ENCODE measurements around the gene RTBDN. TPM values are rescaled to one million over a fixed set of nuclear protein-coding genes. Genes with fewer than 3 reads are reported as not detected.

RTBDN gene
- total RNA-seq, 1 experiment from 2014 or later: 0.21 TPM

DNA sequence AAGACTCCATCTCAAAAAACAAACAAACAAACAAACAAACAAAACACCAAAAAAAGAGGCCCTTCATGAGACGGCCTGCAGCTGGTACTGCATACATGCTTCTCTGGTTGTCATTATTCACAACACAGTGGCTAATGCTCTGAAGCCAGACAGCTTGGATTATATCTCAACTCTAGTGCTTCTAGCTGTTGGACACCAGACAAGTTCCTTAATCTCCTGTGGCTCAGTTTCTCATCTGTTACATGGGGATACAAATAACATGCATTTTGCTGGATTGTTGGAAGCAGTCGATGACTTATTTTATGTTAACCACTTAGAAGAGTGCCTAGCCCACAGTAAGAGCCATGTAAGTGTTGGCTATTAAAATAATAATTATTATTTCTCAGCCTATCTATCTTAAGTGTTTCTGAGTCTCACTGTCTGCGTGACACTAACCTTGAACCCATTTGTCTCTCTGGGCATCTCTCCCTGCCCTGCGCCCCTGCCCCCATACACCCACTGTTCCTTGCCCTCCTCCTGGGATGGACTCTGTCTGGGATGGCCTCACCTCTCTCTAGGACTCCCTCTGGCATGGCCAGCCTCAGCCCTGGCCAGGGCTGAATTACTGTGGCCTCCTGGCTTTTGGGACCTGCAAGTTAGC lies 46.2 kb downstream of the RTBDN start:
- no peak for DNase-seq (ENCODE audit: low read depth, low spot score)
- in situ Hi-C loops (cut with HindIII; ENCODE audit: low pct_unique_long_range_greater_than_20kb, low sequenced_read_pairs): no loop called here

DNA sequence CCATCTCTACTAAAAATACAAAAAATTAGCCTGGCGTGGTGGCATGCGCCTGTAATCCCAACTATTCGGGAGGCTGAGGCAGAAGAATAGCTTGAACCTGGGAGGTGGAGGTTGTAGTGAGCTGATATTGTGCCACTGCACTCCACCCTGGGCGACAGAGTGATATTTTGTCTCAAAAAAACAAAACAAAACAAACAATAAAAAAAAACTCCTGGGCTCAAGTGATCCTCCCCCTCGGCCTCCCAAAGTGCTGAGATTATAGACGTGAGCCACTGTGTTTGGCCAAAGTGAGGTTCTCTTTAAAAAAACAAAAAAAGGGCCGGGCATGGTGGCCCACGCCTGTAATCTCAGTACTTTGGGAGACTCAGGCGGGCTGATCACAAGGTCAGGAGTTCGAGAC lies 46.9 kb downstream of the RTBDN start:
- DNase-seq (ENCODE audit: low read depth, low spot score): no peak
- in situ Hi-C loops (cut with HindIII; ENCODE audit: low pct_unique_long_range_greater_than_20kb, low sequenced_read_pairs): no loop called here

GRCh38 chr19:12786952-12787351 lies 47.4 kb downstream of the RTBDN start:
- DNase-seq (ENCODE audit: low read depth, low spot score): no peak
- in situ Hi-C loops (cut with HindIII; ENCODE audit: low pct_unique_long_range_greater_than_20kb, low sequenced_read_pairs): no loop called here

GRCh38 chr19:12786141-12786870 lies 48.1 kb downstream of the RTBDN start:
- in situ Hi-C loops (cut with HindIII; ENCODE audit: low pct_unique_long_range_greater_than_20kb, low sequenced_read_pairs): no loop called here
- no peak for DNase-seq (ENCODE audit: low read depth, low spot score)

DNA sequence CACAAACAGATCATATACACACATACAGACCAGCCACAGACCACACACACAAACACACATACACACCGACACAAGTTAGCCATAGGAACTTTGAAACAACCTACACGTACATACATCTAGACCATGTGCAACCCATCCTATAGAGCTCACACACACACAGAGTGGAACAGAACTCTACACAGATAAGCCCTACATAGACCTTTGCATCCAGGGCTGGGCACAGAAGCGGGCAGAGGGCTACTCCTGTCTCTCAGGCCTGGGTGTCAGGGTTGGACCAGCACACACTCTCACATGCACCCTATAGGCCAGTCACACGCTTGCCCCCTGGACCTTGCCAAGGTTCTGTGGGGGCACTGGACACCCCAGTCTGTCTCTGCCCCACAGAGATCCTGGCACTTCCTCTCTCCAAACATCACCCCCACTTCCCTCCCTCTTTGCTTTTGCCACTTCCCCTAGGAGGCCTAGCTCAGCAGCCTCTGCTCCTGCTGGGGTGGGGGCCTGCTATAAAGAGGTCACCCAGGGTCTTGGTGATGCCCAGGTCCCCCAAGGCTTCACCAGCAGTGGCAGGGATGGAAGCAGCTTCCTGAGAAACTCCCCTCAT lies 48.8 kb downstream of the RTBDN start:
- in situ Hi-C loops (cut with HindIII; ENCODE audit: low pct_unique_long_range_greater_than_20kb, low sequenced_read_pairs): no loop called here
- DNase-seq (ENCODE audit: low read depth, low spot score): no peak

GRCh38 chr19:12784871-12785430 lies 49.4 kb downstream of the RTBDN start:
- no peak for DNase-seq (ENCODE audit: low read depth, low spot score)
- in situ Hi-C loops (cut with HindIII; ENCODE audit: low pct_unique_long_range_greater_than_20kb, low sequenced_read_pairs): no loop called here

DNA sequence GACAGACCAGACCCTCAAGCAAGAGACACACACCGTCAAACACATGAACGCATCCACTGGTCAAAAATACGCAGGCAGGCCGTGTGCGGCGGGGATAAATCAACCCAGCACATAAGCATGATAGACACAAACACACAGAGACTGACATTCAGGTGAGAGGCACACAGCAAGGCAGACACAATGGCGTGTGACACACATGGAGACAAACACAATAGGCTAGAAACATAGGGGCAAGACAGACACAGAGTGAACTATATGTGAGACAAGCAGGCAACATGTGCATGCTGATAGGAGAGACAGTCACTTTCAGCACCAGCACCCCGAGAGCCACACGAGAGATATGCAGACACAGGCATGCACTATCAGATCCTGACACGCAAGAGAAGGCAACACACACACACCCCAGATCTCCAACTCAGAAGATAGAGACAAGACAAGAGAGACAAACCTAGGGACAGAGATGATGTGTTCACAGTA lies 49.9 kb downstream of the RTBDN start:
- DNase-seq (ENCODE audit: low read depth, low spot score): no peak

GRCh38 chr19:12783849-12784393 lies 50.5 kb downstream of the RTBDN start:
- in situ Hi-C loops (cut with HindIII; ENCODE audit: low pct_unique_long_range_greater_than_20kb, low sequenced_read_pairs): no loop called here
- DNase-seq (ENCODE audit: low read depth, low spot score): no peak

More for the DNA sequence above, 49.9 kb downstream of the RTBDN start:
- in situ Hi-C loops (cut with HindIII; ENCODE audit: low pct_unique_long_range_greater_than_20kb, low sequenced_read_pairs): no loop called here

- no peak for DNase-seq (ENCODE audit: low read depth, low spot score)
- in situ Hi-C loops (cut with HindIII; ENCODE audit: low pct_unique_long_range_greater_than_20kb, low sequenced_read_pairs): no loop called here
Measured at GRCh38 chr19:12783291-12783848, 51.0 kb downstream of the RTBDN start.

DNA sequence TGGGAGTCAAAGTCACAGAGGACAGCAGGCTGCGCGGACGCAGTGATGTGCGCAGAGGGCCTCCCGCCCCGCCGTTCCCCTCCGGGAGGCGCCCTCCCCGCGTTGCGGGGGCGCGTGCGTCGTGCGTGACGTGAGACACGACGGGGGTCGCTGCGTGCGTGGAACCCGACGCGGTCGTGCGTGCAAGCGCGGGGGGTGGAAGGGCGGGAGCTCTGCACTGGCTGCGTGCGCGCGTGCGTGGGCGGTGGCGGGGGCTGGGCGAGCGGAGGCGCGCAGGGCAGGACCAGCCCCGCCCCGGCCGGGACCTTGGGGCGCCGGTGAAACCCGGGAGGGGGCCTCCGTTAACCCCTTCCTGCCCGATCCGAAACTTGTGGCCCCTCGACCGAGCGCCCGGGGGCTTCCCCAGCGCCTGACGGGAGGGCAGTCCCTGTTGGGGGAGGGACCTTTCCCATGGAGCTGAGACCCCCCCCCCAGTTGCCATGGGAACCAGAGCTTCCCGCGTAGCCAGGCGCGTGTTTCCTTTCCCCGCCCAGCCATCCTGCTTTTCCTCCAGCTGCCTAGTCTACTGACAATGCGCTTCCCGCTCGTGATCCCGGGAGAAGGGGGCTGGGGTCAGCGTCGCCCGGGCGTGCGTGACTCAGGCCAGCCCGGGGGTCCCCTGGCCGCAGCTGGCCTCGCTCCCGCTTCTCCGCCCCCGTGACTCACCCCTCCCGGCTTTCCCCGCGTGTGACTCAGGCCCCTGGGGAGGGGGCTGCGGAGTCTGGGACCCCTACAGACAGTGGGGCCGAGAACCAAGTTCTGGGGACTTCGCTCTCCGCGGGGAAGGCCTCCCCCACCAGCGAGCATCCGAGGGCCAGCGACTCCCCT lies 51.7 kb downstream of the RTBDN start:
- in situ Hi-C loops (cut with HindIII; ENCODE audit: low pct_unique_long_range_greater_than_20kb, low sequenced_read_pairs): no loop called here

GRCh38 chr19:12782174-12782423 lies 52.3 kb downstream of the RTBDN start:
- no peak for DNase-seq (ENCODE audit: low read depth, low spot score)
- in situ Hi-C loops (cut with HindIII; ENCODE audit: low pct_unique_long_range_greater_than_20kb, low sequenced_read_pairs): no loop called here

More for the DNA sequence above, 51.7 kb downstream of the RTBDN start:
- peak; percentile 77 for DNase-seq (ENCODE audit: low read depth, low spot score)

GRCh38 chr19:12779162-12779993 lies 55.0 kb downstream of the RTBDN start:
- in situ Hi-C loops (cut with HindIII; ENCODE audit: low pct_unique_long_range_greater_than_20kb, low sequenced_read_pairs): no loop called here

GRCh38 chr19:12778905-12779161 lies 55.5 kb downstream of the RTBDN start:
- no peak for DNase-seq (ENCODE audit: low read depth, low spot score)
- in situ Hi-C loops (cut with HindIII; ENCODE audit: low pct_unique_long_range_greater_than_20kb, low sequenced_read_pairs): no loop called here

More at GRCh38 chr19:12779162-12779993, 55.0 kb downstream of the RTBDN start:
- DNase-seq (ENCODE audit: low read depth, low spot score): peak; percentile 46

GRCh38 chr19:12778017-12778904 lies 56.1 kb downstream of the RTBDN start:
- in situ Hi-C loops (cut with HindIII; ENCODE audit: low pct_unique_long_range_greater_than_20kb, low sequenced_read_pairs): no loop called here
- DNase-seq (ENCODE audit: low read depth, low spot score): peak; percentile 62

GRCh38 chr19:12777217-12778016 lies 57.0 kb downstream of the RTBDN start:
- in situ Hi-C loops (cut with HindIII; ENCODE audit: low pct_unique_long_range_greater_than_20kb, low sequenced_read_pairs): no loop called here
- peak; percentile 67 for DNase-seq (ENCODE audit: low read depth, low spot score)

Data from SK-MEL-5 (cell line).